Keratinocyte (primary cell): ENCODE results near the gene ZNF577. TPM values are rescaled to one million over a fixed set of nuclear protein-coding genes. Genes with fewer than 3 reads are reported as not detected.

Experiments used
- DNase-seq: peaks from one replicate; pipeline ENCODE4 v3.0.0-alpha.2; 2011; ENCODE audit warnings: low read depth, missing footprints, low spot score
- FAIRE-seq: peaks from 2 replicates; lab custom pipeline; 2011; peaks lifted over from hg19 to GRCh38; lab: Jason Lieb, UNC
- H2AFZ ChIP-seq: 2 replicates; pipeline ENCODE4 v1.6.0; 2012; ENCODE audit warnings: low read length, control low read depth, inconsistent platforms; ENCODE audit not compliant: control insufficient read depth
- H3K27ac ChIP-seq: 2 replicates; pipeline ENCODE4 v1.5.1; 2011; ENCODE audit warnings: low read length; ENCODE audit not compliant: control insufficient read depth, insufficient read depth
- H3K27me3 ChIP-seq: 3 replicates; pipeline ENCODE4 v1.6.0; 2011; ENCODE audit warnings: low read length; ENCODE audit not compliant: control insufficient read depth, insufficient read depth; ENCODE audit errors: extremely low read depth
- H3K36me3 ChIP-seq, 2 experiments: 2 replicates in 1 of 2; 3 replicates in 1 of 2; pipeline ENCODE4 v1.5.1; 2011; ENCODE audit warnings: low read length in 2 of 2, mild to moderate bottlenecking in 1 of 2; ENCODE audit not compliant: control insufficient read depth in 2 of 2, insufficient read depth in 2 of 2; ENCODE audit errors: extremely low read depth in 1 of 2
- H3K4me1 ChIP-seq: 3 replicates; pipeline ENCODE4 v1.5.1; 2011; ENCODE audit warnings: low read length; ENCODE audit not compliant: control insufficient read depth, insufficient read depth; ENCODE audit errors: extremely low read depth
- H3K4me2 ChIP-seq: 3 replicates; pipeline ENCODE4 v1.6.0; 2011; ENCODE audit warnings: low read depth, low read length; ENCODE audit not compliant: control insufficient read depth, insufficient read depth; ENCODE audit errors: extremely low read depth
- H3K4me3 ChIP-seq, 3 experiments: fragments of 200-600 bp in 1 of 3; sonication (generic) in 1 of 3; 2 replicates in 2 of 3; 3 replicates in 1 of 3; pipeline ENCODE4 v1.5.1; 2011 to 2016; ENCODE audit warnings: low read length in 3 of 3, mild to moderate bottlenecking in 3 of 3, control low read depth in 2 of 3, inconsistent platforms in 1 of 3, low read depth in 1 of 3, mixed read lengths in 1 of 3, mixed run types in 1 of 3, moderate library complexity in 1 of 3; ENCODE audit not compliant: control insufficient read depth in 2 of 3, insufficient read depth in 2 of 3; ENCODE audit errors: extremely low read depth in 1 of 3
- H3K79me2 ChIP-seq: 2 replicates; pipeline ENCODE4 v1.6.0; 2012; ENCODE audit warnings: low read length; ENCODE audit not compliant: control insufficient read depth, insufficient read depth
- H3K9ac ChIP-seq: 3 replicates; pipeline ENCODE4 v1.6.0; 2011; ENCODE audit warnings: low read length; ENCODE audit not compliant: control insufficient read depth, insufficient read depth; ENCODE audit errors: extremely low read depth
- H3K9me1 ChIP-seq: 3 replicates; pipeline ENCODE4 v1.6.0; 2011; ENCODE audit warnings: low read length; ENCODE audit not compliant: control insufficient read depth, insufficient read depth; ENCODE audit errors: extremely low read depth
- H3K9me3 ChIP-seq: 2 replicates; pipeline ENCODE4 v1.5.1; 2012; ENCODE audit warnings: low read depth, low read length; ENCODE audit not compliant: control insufficient read depth
- H4K20me1 ChIP-seq: 3 replicates; pipeline ENCODE4 v1.6.0; 2011; ENCODE audit warnings: low read length; ENCODE audit not compliant: control insufficient read depth, insufficient read depth; ENCODE audit errors: extremely low read depth
- CTCF ChIP-seq, 3 experiments: IDR thresholded peaks in 1 of 3; conservative IDR thresholded peaks in 1 of 3; optimal IDR thresholded peaks in 1 of 3; 2 replicates in 2 of 3; 3 replicates in 1 of 3; pipeline versions ENCODE3 to v1.5.1; 2011; ENCODE audit warnings: low read length in 3 of 3, mild to moderate bottlenecking in 3 of 3, moderate library complexity in 2 of 3, control low read depth in 1 of 3, inconsistent platforms in 1 of 3; ENCODE audit not compliant: insufficient read depth in 2 of 3; ENCODE audit errors: extremely low read depth in 1 of 3
- EZH2 ChIP-seq: IDR thresholded peaks from one replicate; pipeline ENCODE4 v1.6.1; 2012; ENCODE audit warnings: inconsistent platforms, mild to moderate bottlenecking, low read length, moderate library complexity
- dilution Hi-C: fragments of 300-500 bp; cut with MboI; formaldehyde crosslinking; loops from one replicate; pipeline ENCODE4 v1.7.0; 2020; ENCODE audit warnings: low sequenced_read_pairs; ENCODE audit not compliant: extremely low pct_ligation_motif_present
- polyA plus RNA-seq, 5 experiments: library from polyadenylated mRNA; depleted of rRNA in 3 of 5; stranded (reverse) in 3 of 5; stranded (forward) in 1 of 5; unstranded in 1 of 5; fragments of >200 nt; gene quantifications; 1 replicate in 1 of 5; 2 replicates in 3 of 5; 3 replicates in 1 of 5; pipeline versions ENCODE4 v1.2.1 to v1.2.3, GENCODE V29; 2011 to 2012; ENCODE audit warnings: missing spikeins in 2 of 5, low read depth in 1 of 5, low replicate concordance in 1 of 5

The ZNF577 gene
- polyA plus RNA-seq, 1 donor (not counting 4 experiments of a cell fraction or from before 2014, with no cell fraction given): 10.4 TPM

GRCh38 chr19:51873097-51873496 lies 14.7 kb downstream of the ZNF577 start:
- no peaks in the 10 kb centered on the region for H3K27me3 ChIP-seq
- H3K4me2 ChIP-seq: no peak overlapping the region
- H3K4me1 ChIP-seq: no peaks in the 10 kb centered on the region
- H2AFZ ChIP-seq: no peak overlapping the region
- DNase-seq (no peak), FAIRE-seq (no peak)
- H3K9me1 ChIP-seq: no peaks in the 10 kb centered on the region
- H3K36me3 ChIP-seq: peaks cover 0 to 17% of the 10 kb centered on the region in 2 experiments
- H3K27ac ChIP-seq: no peak overlapping the region
- H3K9me3 ChIP-seq: peaks cover 14% of the 10 kb centered on the region
- H3K9ac ChIP-seq: no peak overlapping the region
- no peak overlapping the region for H3K4me3 ChIP-seq
- no peaks in the 10 kb centered on the region for H4K20me1 ChIP-seq
- no peaks in the 10 kb centered on the region for H3K79me2 ChIP-seq
- dilution Hi-C loops: no loop called here
- TF ChIP-seq CTCF (optimal IDR thresholded peaks at IDR 0.05 in 1 of 3, IDR thresholded peaks at IDR 0.05 in 1 of 3, conservative IDR thresholded peaks at IDR 0.05 in 1 of 3; ENCODE audit: extremely low read depth in 1 of 3, insufficient read depth in 2 of 3, low read length in 3 of 3): no peak

- no peaks in the 10 kb centered on the region for H3K36me3 ChIP-seq
- H3K4me3 ChIP-seq: no peak overlapping the region
- H3K27ac ChIP-seq: no peak overlapping the region
- TF ChIP-seq CTCF (optimal IDR thresholded peaks at IDR 0.05 in 1 of 3, IDR thresholded peaks at IDR 0.05 in 1 of 3, conservative IDR thresholded peaks at IDR 0.05 in 1 of 3; ENCODE audit: extremely low read depth in 1 of 3, insufficient read depth in 2 of 3, low read length in 3 of 3) (no peak), EZH2 (no peak)
- no peak overlapping the region for H2AFZ ChIP-seq
- H3K4me2 ChIP-seq: no peak overlapping the region
- no peak for FAIRE-seq
- DNase-seq: no peak
- H3K27me3 ChIP-seq: no peaks in the 10 kb centered on the region
- H3K4me1 ChIP-seq: no peaks in the 10 kb centered on the region
- H3K79me2 ChIP-seq: no peaks in the 10 kb centered on the region
- no peaks in the 10 kb centered on the region for H3K9me1 ChIP-seq
- H3K9me3 ChIP-seq: peaks cover 20% of the 10 kb centered on the region
- H4K20me1 ChIP-seq: no peaks in the 10 kb centered on the region
- dilution Hi-C loops: no loop called here
- no peak overlapping the region for H3K9ac ChIP-seq
These were observed 25.7 kb downstream of the ZNF577 start for GRCh38 chr19:51861870-51862622.
